Osteoblast (primary cell): ENCODE results near the gene IDI1. TPM values are rescaled to one million over a fixed set of nuclear protein-coding genes. Genes with fewer than 3 reads are reported as not detected.

Experiments
- DNase-seq: peaks from one replicate; pipeline ENCODE4 v3.0.0; 2011; ENCODE audit warnings: low spot score, mixed read lengths; ENCODE audit not compliant: insufficient read length; ENCODE audit errors: missing footprints
- H2AFZ ChIP-seq: 2 replicates; pipeline ENCODE4 v1.6.0; 2011; ENCODE audit warnings: mild to moderate bottlenecking, low read length
- H3K27ac ChIP-seq: 2 replicates; pipeline ENCODE4 v1.5.1; 2011; ENCODE audit warnings: mild to moderate bottlenecking, low read depth, low read length, moderate library complexity
- H3K27me3 ChIP-seq: 2 replicates; pipeline ENCODE4 v1.6.0; 2012; ENCODE audit warnings: mild to moderate bottlenecking, control low read depth, inconsistent platforms, low read length, moderate library complexity; ENCODE audit not compliant: insufficient read depth
- H3K36me3 ChIP-seq: 2 replicates; pipeline ENCODE4 v1.5.1; 2011; ENCODE audit warnings: mild to moderate bottlenecking, low read length, control low read depth, moderate library complexity; ENCODE audit not compliant: insufficient read depth
- H3K4me1 ChIP-seq: 2 replicates; pipeline ENCODE4 v1.5.1; 2011; ENCODE audit warnings: mild to moderate bottlenecking, low read length, control low read depth, moderate library complexity; ENCODE audit not compliant: insufficient read depth
- H3K4me2 ChIP-seq: 2 replicates; pipeline ENCODE4 v1.6.0; 2011; ENCODE audit warnings: mild to moderate bottlenecking, low read length; ENCODE audit not compliant: insufficient read depth
- H3K4me3 ChIP-seq: fragments of 200-600 bp; sonication (generic); 3 replicates; pipeline ENCODE4 v1.5.1; 2012; ENCODE audit warnings: mild to moderate bottlenecking, low read length, inconsistent platforms; ENCODE audit not compliant: insufficient read depth
- H3K79me2 ChIP-seq: 2 replicates; pipeline ENCODE4 v1.6.0; 2012; ENCODE audit warnings: mild to moderate bottlenecking, low read length, control low read depth, inconsistent platforms; ENCODE audit not compliant: insufficient read depth
- H3K9me3 ChIP-seq: 2 replicates; pipeline ENCODE4 v1.5.1; 2011; ENCODE audit warnings: low read depth, low read length, control low read depth
- H4K20me1 ChIP-seq: 2 replicates; pipeline ENCODE4 v1.6.0; 2012; ENCODE audit warnings: mild to moderate bottlenecking, low read length, control low read depth; ENCODE audit not compliant: insufficient read depth
- CTCF ChIP-seq: IDR thresholded peaks from 2 replicates; pipeline ENCODE4 v1.5.1; 2011; ENCODE audit warnings: mild to moderate bottlenecking, low read depth, low read length, moderate library complexity; ENCODE audit errors: extremely low read depth
- total RNA-seq: library from RNA; depleted of rRNA; stranded (reverse); fragments of >200 nt; gene quantifications from 2 replicates; pipeline ENCODE4 v1.2.3, GENCODE V29; 2012

IDI1 gene
- total RNA-seq, 1 donor, result 104 TPM

- Histone ChIP-seq H3K9me3 (no peaks in the 10 kb centered on the region), H4K20me1 (peaks cover 27% of the 10 kb centered on the region), H3K27ac (peak overlapping the region; percentile 97), H3K4me1 (peaks cover 16% of the 10 kb centered on the region), H3K27me3 (no peaks in the 10 kb centered on the region), H2AFZ (peak overlapping the region; percentile 80), H3K4me2 (peak overlapping the region; percentile 99), H3K79me2 (peaks cover 74% of the 10 kb centered on the region), H3K36me3 (peaks cover 7% of the 10 kb centered on the region), H3K4me3 (peak overlapping the region; percentile 95)
- DNase-seq, result no peak
- no peak for TF ChIP-seq CTCF
These were observed 573 bp upstream of the IDI1 start for GRCh38 chr10:1049425-1049958.

- H3K4me3 ChIP-seq, result peak overlapping the region; percentile 95
- peaks cover 14% of the 10 kb centered on the region for H3K4me1 ChIP-seq
- TF ChIP-seq CTCF, result no peak
- H3K27ac ChIP-seq, result peak overlapping the region; percentile 97
- H3K27me3 ChIP-seq, result no peaks in the 10 kb centered on the region
- peak; percentile 88 for DNase-seq
- H4K20me1 ChIP-seq, result peaks cover 27% of the 10 kb centered on the region
- peak overlapping the region; percentile 62 for H2AFZ ChIP-seq
- H3K79me2 ChIP-seq, result peaks cover 74% of the 10 kb centered on the region
- H3K9me3 ChIP-seq, result no peaks in the 10 kb centered on the region
- peak overlapping the region; percentile 99 for H3K4me2 ChIP-seq
- peaks cover 9% of the 10 kb centered on the region for H3K36me3 ChIP-seq
These were observed 579 bp downstream of the IDI1 start for GRCh38 chr10:1048349-1048731.

- TF ChIP-seq CTCF, result no peak
- peaks cover 27% of the 10 kb centered on the region for H4K20me1 ChIP-seq
- peaks cover 14% of the 10 kb centered on the region for H3K4me1 ChIP-seq
- peaks cover 13% of the 10 kb centered on the region for H3K36me3 ChIP-seq
- peak overlapping the region; percentile 99 for H3K4me2 ChIP-seq
- H3K4me3 ChIP-seq, result peak overlapping the region; percentile 95
- DNase-seq, result no peak
- peaks cover 74% of the 10 kb centered on the region for H3K79me2 ChIP-seq
- no peaks in the 10 kb centered on the region for H3K27me3 ChIP-seq
- peak overlapping the region; percentile 97 for H3K27ac ChIP-seq
- H2AFZ ChIP-seq, result peak overlapping the region; percentile 62
- H3K9me3 ChIP-seq, result no peaks in the 10 kb centered on the region
These were observed 982 bp downstream of the IDI1 start for GRCh38 chr10:1047937-1048336.

- Histone ChIP-seq H3K4me2 (no peak overlapping the region), H3K4me1 (peaks cover 10% of the 10 kb centered on the region)
- no peak for TF ChIP-seq CTCF
These were observed 3.5 kb downstream of the IDI1 start for GRCh38 chr10:1045415-1045814.

More at GRCh38 chr10:1045415-1045814, 3.5 kb downstream of the IDI1 start:
- Histone ChIP-seq H3K36me3 (peaks cover 26% of the 10 kb centered on the region), H2AFZ (no peak overlapping the region), H3K9me3 (no peaks in the 10 kb centered on the region), H3K4me3 (no peak overlapping the region), H3K27ac (no peak overlapping the region), H3K27me3 (no peaks in the 10 kb centered on the region), H4K20me1 (peaks cover 24% of the 10 kb centered on the region), H3K79me2 (peaks cover 49% of the 10 kb centered on the region)
- DNase-seq, result no peak
